Measurements from ENCODE around the gene KCNH1. TPM values are rescaled to one million over a fixed set of nuclear protein-coding genes. Genes with fewer than 3 reads are reported as not detected.

The KCNH1 gene
- not detected in 2 replicates for total RNA-seq

- Mint-ChIP-seq H3K4me1 (peaks cover 2% of the 10 kb centered on the region), H3K27ac (no peak within 1 kb of the TSS), H3K4me3 (peak within 1 kb of the TSS; percentile 71), H3K9me3 (no peaks in the 10 kb centered on the region), H3K27me3 (peaks cover 75% of the 10 kb centered on the region), H3K36me3 (ENCODE audit: low read depth) (no peaks in the 10 kb centered on the region)
- intact Hi-C loops (cut with micrococcal nuclease): loop anchor here (1.0 to 10.0 kb wide), 6 partner anchors 123 to 686 kb away; partner anchors contain the start of gene RCOR3
- DNase-seq: peak; percentile 91
These were observed at the start of gene KCNH1 for GRCh38 chr1:211133836-211134669. TSS of gene KCNH1 (minus strand) at chr1:211134148. CDS start at chr1:211133945, 203 bp downstream.

GRCh38 chr1:211182746-211183145, 48.8 kb upstream of the KCNH1 start:
- H3K36me3 Mint-ChIP-seq (ENCODE audit: low read depth): no peaks in the 10 kb centered on the region
- H3K4me3 Mint-ChIP-seq: no peak overlapping the region
- H3K27ac Mint-ChIP-seq: no peak overlapping the region
- no peaks in the 10 kb centered on the region for H3K9me3 Mint-ChIP-seq
- no peaks in the 10 kb centered on the region for H3K4me1 Mint-ChIP-seq
- intact Hi-C loops (cut with micrococcal nuclease): no loop called here
- DNase-seq: no peak
- H3K27me3 Mint-ChIP-seq: peaks cover 12% of the 10 kb centered on the region

DNA sequence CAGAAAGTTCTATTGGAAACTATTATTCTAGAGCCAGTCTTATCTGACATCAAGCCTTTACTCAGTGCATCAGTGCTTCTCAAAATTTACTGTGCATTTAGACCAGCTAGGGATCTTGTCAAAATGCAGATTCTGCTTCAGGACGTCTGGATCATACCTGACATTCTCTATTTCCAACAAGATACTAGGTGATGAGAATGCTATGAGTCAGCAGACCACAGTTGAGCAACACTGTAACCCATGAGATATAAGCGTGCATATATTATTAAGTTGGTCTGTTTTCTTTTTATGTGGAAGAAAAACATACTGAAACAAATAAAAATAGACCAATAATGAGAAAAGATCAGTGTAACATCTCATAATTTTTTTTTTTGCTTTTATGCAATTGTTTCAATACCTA, 40.4 kb upstream of the KCNH1 start:
- H3K9me3 Mint-ChIP-seq: peaks cover 5% of the 10 kb centered on the region
- intact Hi-C loops (cut with micrococcal nuclease): no loop called here
- no peak for DNase-seq
- no peak overlapping the region for H3K4me3 Mint-ChIP-seq
- peaks cover 3% of the 10 kb centered on the region for H3K36me3 Mint-ChIP-seq (ENCODE audit: low read depth)
- H3K27me3 Mint-ChIP-seq: peaks cover 15% of the 10 kb centered on the region
- H3K4me1 Mint-ChIP-seq: no peaks in the 10 kb centered on the region
- no peak overlapping the region for H3K27ac Mint-ChIP-seq

GRCh38 chr1:211172657-211173056, 38.7 kb upstream of the KCNH1 start:
- no peak for DNase-seq
- intact Hi-C loops (cut with micrococcal nuclease): no loop called here
- Mint-ChIP-seq H3K4me1 (no peaks in the 10 kb centered on the region), H3K27me3 (peaks cover 12% of the 10 kb centered on the region), H3K27ac (no peak overlapping the region), H3K36me3 (ENCODE audit: low read depth) (peaks cover 3% of the 10 kb centered on the region), H3K4me3 (no peak overlapping the region), H3K9me3 (peaks cover 11% of the 10 kb centered on the region)

DNA sequence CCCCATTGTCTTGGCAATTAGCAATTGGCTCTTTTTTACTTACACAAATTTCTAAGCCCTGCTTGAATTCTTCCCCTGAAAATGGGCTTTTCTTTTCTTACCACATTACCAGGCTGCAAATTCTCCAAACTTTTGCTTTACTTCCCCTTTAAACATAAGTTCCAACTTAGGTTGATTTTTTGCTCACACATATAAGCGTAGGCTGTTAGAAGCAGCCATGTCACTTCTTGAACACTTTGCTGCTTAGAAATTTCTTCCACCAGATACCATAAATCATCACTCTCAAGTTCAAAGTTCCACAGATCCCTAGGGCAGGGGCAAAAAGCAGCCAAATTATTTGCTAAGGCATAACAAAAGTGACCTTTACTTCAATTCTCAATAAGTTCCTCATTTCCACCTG, 35.4 kb upstream of the KCNH1 start:
- Mint-ChIP-seq H3K4me1 (no peaks in the 10 kb centered on the region), H3K9me3 (peaks cover 11% of the 10 kb centered on the region), H3K27me3 (peaks cover 9% of the 10 kb centered on the region), H3K4me3 (no peak overlapping the region), H3K36me3 (ENCODE audit: low read depth) (peaks cover 3% of the 10 kb centered on the region), H3K27ac (no peak overlapping the region)
- DNase-seq: no peak
- intact Hi-C loops (cut with micrococcal nuclease): no loop called here

GRCh38 chr1:211158866-211159265, 24.9 kb upstream of the KCNH1 start:
- no peaks in the 10 kb centered on the region for H3K4me1 Mint-ChIP-seq
- H3K4me3 Mint-ChIP-seq: no peak overlapping the region
- peaks cover 9% of the 10 kb centered on the region for H3K27me3 Mint-ChIP-seq
- peaks cover 20% of the 10 kb centered on the region for H3K9me3 Mint-ChIP-seq
- no peaks in the 10 kb centered on the region for H3K36me3 Mint-ChIP-seq (ENCODE audit: low read depth)
- no peak for DNase-seq
- intact Hi-C loops (cut with micrococcal nuclease): no loop called here
- H3K27ac Mint-ChIP-seq: no peak overlapping the region

DNA sequence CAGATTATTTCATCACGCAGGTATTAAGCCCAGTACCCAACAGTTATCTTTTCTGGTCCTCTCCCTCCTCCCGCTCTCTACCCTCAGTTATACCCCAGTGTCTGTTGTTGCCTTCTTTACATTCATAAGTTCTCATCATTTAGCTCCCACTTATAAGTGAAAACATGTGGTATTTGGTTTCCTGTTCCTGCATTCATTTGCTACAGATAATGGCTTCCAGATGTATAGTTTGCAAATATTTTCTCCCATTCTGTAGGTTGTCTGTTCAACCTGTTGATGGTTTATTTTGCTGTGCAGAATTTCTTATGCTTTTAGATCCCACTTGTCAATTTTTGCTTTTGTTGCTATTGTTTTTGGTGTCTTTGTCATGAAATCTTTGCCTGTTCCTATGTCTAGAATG, 21.1 kb upstream of the KCNH1 start:
- Mint-ChIP-seq H3K4me1 (no peaks in the 10 kb centered on the region), H3K27me3 (peaks cover 7% of the 10 kb centered on the region), H3K36me3 (ENCODE audit: low read depth) (no peaks in the 10 kb centered on the region), H3K4me3 (no peak overlapping the region), H3K9me3 (peaks cover 16% of the 10 kb centered on the region), H3K27ac (no peak overlapping the region)
- no peak for DNase-seq
- intact Hi-C loops (cut with micrococcal nuclease): no loop called here

GRCh38 chr1:211153932-211154331, 20.0 kb upstream of the KCNH1 start:
- intact Hi-C loops (cut with micrococcal nuclease): no loop called here
- peaks cover 9% of the 10 kb centered on the region for H3K27me3 Mint-ChIP-seq
- no peak overlapping the region for H3K4me3 Mint-ChIP-seq
- peaks cover 13% of the 10 kb centered on the region for H3K9me3 Mint-ChIP-seq
- no peaks in the 10 kb centered on the region for H3K4me1 Mint-ChIP-seq
- DNase-seq: no peak
- H3K36me3 Mint-ChIP-seq (ENCODE audit: low read depth): no peaks in the 10 kb centered on the region
- no peak overlapping the region for H3K27ac Mint-ChIP-seq

DNA sequence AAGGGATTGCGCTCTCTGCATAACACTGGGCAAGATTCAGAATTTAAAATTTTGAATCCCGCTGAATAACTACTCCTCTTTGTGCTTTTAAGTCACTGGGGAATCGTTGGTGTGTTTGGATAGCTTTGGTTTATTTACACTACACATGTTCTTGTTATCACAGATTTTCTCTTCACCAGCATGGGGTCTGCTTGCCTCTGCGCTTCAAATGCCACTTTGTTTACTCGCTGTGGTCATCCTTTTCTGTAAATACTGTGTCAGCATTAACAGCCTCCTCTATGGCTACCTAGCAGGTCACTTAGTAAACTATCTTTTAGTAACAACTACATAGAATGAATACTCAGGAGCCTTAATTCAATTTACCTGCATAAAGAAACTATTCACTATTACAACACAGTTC, 14.4 kb upstream of the KCNH1 start:
- no peak overlapping the region for H3K4me3 Mint-ChIP-seq
- intact Hi-C loops (cut with micrococcal nuclease): no loop called here
- no peak for DNase-seq
- H3K9me3 Mint-ChIP-seq: no peaks in the 10 kb centered on the region
- H3K36me3 Mint-ChIP-seq (ENCODE audit: low read depth): no peaks in the 10 kb centered on the region
- H3K4me1 Mint-ChIP-seq: no peaks in the 10 kb centered on the region
- H3K27ac Mint-ChIP-seq: no peak overlapping the region
- H3K27me3 Mint-ChIP-seq: peaks cover 12% of the 10 kb centered on the region

- Mint-ChIP-seq H3K36me3 (ENCODE audit: low read depth) (no peaks in the 10 kb centered on the region), H3K4me1 (no peaks in the 10 kb centered on the region), H3K27ac (no peak overlapping the region), H3K9me3 (no peaks in the 10 kb centered on the region), H3K4me3 (no peak overlapping the region), H3K27me3 (peaks cover 22% of the 10 kb centered on the region)
- intact Hi-C loops (cut with micrococcal nuclease): no loop called here
- no peak for DNase-seq
These were observed 12.0 kb upstream of the KCNH1 start for GRCh38 chr1:211145944-211146343.

DNA sequence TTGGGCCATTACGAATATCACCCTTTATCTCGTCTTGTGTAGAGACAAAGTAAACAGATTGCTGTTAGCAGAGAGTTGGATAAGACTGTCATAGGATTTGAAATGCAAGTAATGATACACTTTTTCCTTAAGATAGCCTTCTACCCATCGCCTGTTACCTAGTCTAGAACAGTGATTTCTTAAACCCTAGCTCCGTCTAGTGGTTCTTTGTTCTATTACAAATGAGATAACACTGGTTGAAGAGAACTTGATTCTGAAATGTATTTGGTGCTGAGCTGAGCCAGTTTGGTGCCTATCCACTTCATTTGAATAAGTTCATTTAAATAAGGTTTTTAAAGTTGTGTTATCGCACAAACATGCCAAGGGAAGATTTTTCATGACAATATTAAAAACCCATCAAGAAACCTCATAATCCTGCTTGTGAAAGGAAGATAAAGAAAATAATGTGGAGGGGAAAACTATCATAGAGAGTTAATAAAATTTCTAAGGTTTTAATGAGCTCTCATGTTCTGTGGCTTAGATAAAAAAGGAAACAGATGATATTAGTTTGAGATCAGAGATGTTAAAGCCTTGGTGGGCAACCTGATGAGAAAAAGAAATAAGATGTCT, 1.5 kb upstream of the KCNH1 start:
- Mint-ChIP-seq H3K36me3 (ENCODE audit: low read depth) (no peaks in the 10 kb centered on the region), H3K4me1 (peaks cover 2% of the 10 kb centered on the region), H3K9me3 (no peaks in the 10 kb centered on the region), H3K27ac (no peak overlapping the region), H3K4me3 (no peak overlapping the region), H3K27me3 (peaks cover 73% of the 10 kb centered on the region)
- no peak for DNase-seq
- intact Hi-C loops (cut with micrococcal nuclease): loop anchor here (1.0 to 10.0 kb wide), 3 partner anchors 339 to 728 kb away; no protein-coding TSS in a partner anchor

- peaks cover 2% of the 10 kb centered on the region for H3K4me1 Mint-ChIP-seq
- intact Hi-C loops (cut with micrococcal nuclease): loop anchor here (5.0 to 10.0 kb wide), 3 partner anchors 124 to 381 kb away; partner anchors contain the start of gene RCOR3
- H3K9me3 Mint-ChIP-seq: no peaks in the 10 kb centered on the region
- no peak for DNase-seq
- peak overlapping the region; percentile 71 for H3K4me3 Mint-ChIP-seq
- no peak overlapping the region for H3K27ac Mint-ChIP-seq
- peaks cover 75% of the 10 kb centered on the region for H3K27me3 Mint-ChIP-seq
- H3K36me3 Mint-ChIP-seq (ENCODE audit: low read depth): no peaks in the 10 kb centered on the region
These were observed 534 bp downstream of the KCNH1 start for GRCh38 chr1:211133393-211133835.

DNA sequence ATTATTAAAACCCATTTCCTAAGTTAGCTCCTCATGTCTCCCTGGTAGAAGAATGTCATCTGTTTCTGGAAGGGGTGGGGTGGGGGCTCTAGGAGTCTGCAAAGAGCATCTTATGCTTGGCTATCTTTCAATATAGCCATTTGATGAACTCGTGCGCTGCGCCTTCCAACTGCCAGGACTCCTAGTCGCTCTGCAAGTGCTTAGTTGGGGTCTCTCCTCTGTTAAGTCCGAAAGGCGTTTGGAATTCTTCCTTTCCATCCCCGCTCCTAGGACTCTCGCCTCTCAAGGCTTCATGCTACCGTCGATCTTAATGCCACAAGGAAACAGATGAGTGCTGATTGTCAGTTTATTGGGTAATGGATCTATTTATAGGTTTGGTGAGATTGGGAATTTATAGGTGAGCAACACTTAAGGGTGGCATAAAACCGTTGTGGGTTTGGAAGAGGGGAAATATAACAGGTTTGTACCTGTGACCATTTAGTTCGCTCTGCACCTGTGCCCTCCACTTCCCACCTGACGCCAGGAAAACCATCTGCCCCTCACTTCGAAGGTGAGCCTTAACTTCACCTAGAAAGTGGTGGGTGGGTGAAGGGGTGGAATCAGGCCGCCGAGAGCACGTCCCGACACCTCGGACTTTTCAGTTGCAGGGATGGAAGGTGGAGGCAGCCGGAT, 1.1 kb downstream of the KCNH1 start:
- Mint-ChIP-seq H3K27me3 (peaks cover 73% of the 10 kb centered on the region), H3K4me1 (peaks cover 2% of the 10 kb centered on the region), H3K9me3 (no peaks in the 10 kb centered on the region), H3K27ac (no peak overlapping the region), H3K4me3 (no peak overlapping the region), H3K36me3 (ENCODE audit: low read depth) (no peaks in the 10 kb centered on the region)
- no peak for DNase-seq
- intact Hi-C loops (cut with micrococcal nuclease): loop anchor here (5.0 to 10.0 kb wide), 3 partner anchors 124 to 382 kb away; partner anchors contain the start of gene RCOR3

DNA sequence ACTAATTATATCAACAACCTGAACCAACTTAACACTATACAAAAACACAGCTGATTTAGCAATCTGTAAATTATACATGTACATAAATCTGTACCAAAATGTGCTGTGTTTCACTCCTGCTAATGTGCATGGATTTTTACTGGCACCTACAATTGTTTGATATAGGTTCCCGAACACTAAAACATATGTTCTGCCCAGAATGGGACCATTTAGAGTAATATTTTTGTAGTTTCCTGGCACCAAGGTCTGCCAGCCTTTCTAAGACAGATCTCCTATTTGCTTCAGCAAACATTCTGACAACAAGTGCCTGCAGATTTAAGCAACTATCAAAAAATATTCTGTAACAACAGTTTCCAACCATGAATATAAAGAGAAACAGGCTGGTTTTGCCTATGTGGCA, 4.2 kb downstream of the KCNH1 start:
- intact Hi-C loops (cut with micrococcal nuclease): loop anchor here (5.0 to 10.0 kb wide), 3 partner anchors 128 to 385 kb away; partner anchors contain the start of gene RCOR3
- peaks cover 58% of the 10 kb centered on the region for H3K27me3 Mint-ChIP-seq
- H3K4me3 Mint-ChIP-seq: no peak overlapping the region
- H3K9me3 Mint-ChIP-seq: no peaks in the 10 kb centered on the region
- peaks cover 2% of the 10 kb centered on the region for H3K4me1 Mint-ChIP-seq
- DNase-seq: no peak
- no peaks in the 10 kb centered on the region for H3K36me3 Mint-ChIP-seq (ENCODE audit: low read depth)
- H3K27ac Mint-ChIP-seq: no peak overlapping the region

All from activated CD4-positive, alpha-beta T cell treated with anti-CD3 and anti-CD28 coated beads, Interleukin-2, amount 10 ng/mL, durations not matched to agents 24 days and 14 days (primary cell).